IPS-18c (cell line): ENCODE results near the gene RNF135.
"Not testable (repeated sequence)": the region's sequence is repeated elsewhere in the genome, so short reads cannot be mapped to it uniquely, and the experiment has no call there.

Experiments
- H3K4me3 ChIP-seq: 2 replicates; pipeline ENCODE4 v1.7.0; 2013; ENCODE audit warnings: low read depth, mild to moderate bottlenecking, low read length, moderate library complexity; ENCODE audit not compliant: insufficient read depth
- H3K9me3 ChIP-seq: one replicate; pipeline ENCODE4 v1.6.1; 2013; ENCODE audit warnings: mild to moderate bottlenecking, low read length, moderate library complexity; ENCODE audit not compliant: control insufficient read depth, insufficient read depth

RNF135 gene

DNA sequence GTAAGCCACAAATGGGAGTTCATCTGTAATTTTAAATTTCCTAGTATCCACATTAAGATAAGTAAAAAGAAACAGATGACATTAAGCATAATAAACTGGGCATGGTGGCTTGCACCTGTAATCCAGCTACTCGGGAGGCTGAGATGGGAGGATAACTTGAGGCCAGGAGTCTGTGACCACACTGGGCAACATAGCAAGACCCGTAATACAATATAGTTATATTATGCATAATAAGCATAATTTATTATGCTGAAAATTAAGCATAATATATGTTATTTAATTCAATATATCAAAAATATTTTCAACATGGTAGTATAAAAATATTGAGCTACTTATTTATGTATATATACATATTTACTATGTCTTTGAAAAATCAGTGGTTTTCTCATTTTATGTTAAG lies 48.2 kb downstream of the RNF135 start:
- Histone ChIP-seq H3K9me3 (no peaks in the 10 kb centered on the region), H3K4me3 (no peak overlapping the region)

GRCh38 chr17:31023171-31023570 lies 52.3 kb downstream of the RNF135 start:
- not testable (repeated sequence) for H3K9me3 ChIP-seq, H3K4me3 ChIP-seq

DNA sequence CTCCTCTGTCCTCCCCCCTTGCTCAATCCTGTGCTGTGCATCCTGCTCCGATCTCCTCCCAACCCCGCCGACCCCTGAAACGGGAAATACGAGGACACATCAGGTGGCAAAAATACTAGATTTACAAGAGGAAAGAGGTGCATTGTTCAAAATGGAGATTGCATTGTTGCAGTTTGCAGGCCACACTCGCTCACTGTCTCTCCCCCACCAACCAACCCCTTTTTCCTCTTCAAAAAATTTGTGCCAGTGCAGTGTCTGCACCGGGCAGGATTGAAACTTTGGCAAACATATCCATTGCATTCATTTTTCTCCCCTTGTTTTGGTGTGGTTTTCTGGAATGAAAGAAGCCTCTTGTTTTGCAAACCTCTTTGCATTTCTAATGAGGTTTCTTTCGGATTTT lies 61.0 kb downstream of the RNF135 start:
- H3K9me3 ChIP-seq, result no peaks in the 10 kb centered on the region
- H3K4me3 ChIP-seq, result no peak overlapping the region

- not testable (repeated sequence) for H3K9me3 ChIP-seq, H3K4me3 ChIP-seq
These were observed 64.8 kb downstream of the RNF135 start for GRCh38 chr17:31035611-31036010.

- not testable (repeated sequence) for H3K9me3 ChIP-seq, H3K4me3 ChIP-seq
These were observed 70.0 kb downstream of the RNF135 start for GRCh38 chr17:31040837-31041236.

- H3K9me3 ChIP-seq, H3K4me3 ChIP-seq: not testable (repeated sequence)
These were observed 71.5 kb downstream of the RNF135 start for GRCh38 chr17:31042378-31042777.

DNA sequence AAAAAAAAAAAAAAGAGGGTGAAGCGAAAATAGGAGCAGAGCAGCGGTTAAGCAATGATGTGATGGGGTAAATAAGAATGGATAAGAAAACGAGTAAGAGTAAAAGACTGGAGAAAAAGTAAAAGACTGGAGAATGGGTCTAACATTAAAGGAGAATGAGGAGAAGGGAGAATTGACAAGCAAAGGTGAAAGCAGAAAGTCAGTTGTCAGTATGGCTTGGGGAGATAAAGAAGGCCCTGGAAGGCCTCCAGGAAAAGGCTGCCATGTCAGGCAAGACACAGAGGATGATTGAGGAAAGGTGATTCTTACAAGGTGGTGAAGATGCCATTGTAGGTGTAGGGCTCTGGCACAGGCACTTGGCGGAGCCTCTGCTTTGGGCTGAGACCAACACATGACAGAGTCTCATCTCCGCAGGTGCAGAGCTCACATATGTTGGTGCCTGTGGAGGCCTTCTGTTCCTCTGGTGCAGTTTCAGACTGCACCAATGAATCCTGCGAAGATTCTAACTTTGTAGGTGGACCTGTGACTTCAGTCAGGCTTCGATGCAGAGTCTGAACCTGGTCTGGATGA lies 76.1 kb downstream of the RNF135 start:
- H3K9me3 ChIP-seq, H3K4me3 ChIP-seq: not testable (repeated sequence)

- Histone ChIP-seq H3K4me3 (no peak overlapping the region), H3K9me3 (no peaks in the 10 kb centered on the region)
These were observed 77.3 kb downstream of the RNF135 start for GRCh38 chr17:31048142-31048541.

- Histone ChIP-seq H3K4me3 (no peak overlapping the region), H3K9me3 (no peaks in the 10 kb centered on the region)
These were observed 77.9 kb downstream of the RNF135 start for GRCh38 chr17:31048780-31049179.
